H9 (cell line): ENCODE measurements around the gene FOXO1. TPM values are rescaled to one million over a fixed set of nuclear protein-coding genes. Genes with fewer than 3 reads are reported as not detected.

Experiments
- DNase-seq: peaks from one replicate; pipeline ENCODE4 v3.0.0-alpha.2; 2017
- H2AFZ ChIP-seq: one replicate; pipeline ENCODE4 v1.6.1; 2013; ENCODE audit warnings: mild to moderate bottlenecking, low read length, control low read depth, moderate library complexity
- H2AK5ac ChIP-seq: 2 replicates; pipeline ENCODE4 v1.6.1; 2013; ENCODE audit warnings: low read length, control low read depth, mixed read lengths; ENCODE audit not compliant: insufficient read length
- H2BK120ac ChIP-seq: one replicate; pipeline ENCODE4 v1.6.1; 2013; ENCODE audit warnings: low read depth, mild to moderate bottlenecking, low read length, control low read depth, inconsistent platforms; ENCODE audit not compliant: poor library complexity, severe bottlenecking
- H2BK12ac ChIP-seq: 2 replicates; pipeline ENCODE4 v1.6.1; 2013; ENCODE audit warnings: low read length, control low read depth, mixed read lengths, low read depth; ENCODE audit not compliant: insufficient read length
- H2BK15ac ChIP-seq: 2 replicates; pipeline ENCODE4 v1.6.1; 2013; ENCODE audit warnings: low read depth, low read length, control low read depth
- H2BK20ac ChIP-seq: one replicate; pipeline ENCODE4 v1.6.1; 2013; ENCODE audit warnings: low read depth, mild to moderate bottlenecking, low read length, control low read depth, inconsistent platforms; ENCODE audit not compliant: poor library complexity, severe bottlenecking
- H2BK5ac ChIP-seq: 2 replicates; pipeline ENCODE4 v1.6.1; 2013; ENCODE audit warnings: low read length, control low read depth, mixed read lengths; ENCODE audit not compliant: insufficient read length
- H3K14ac ChIP-seq: 2 replicates; pipeline ENCODE4 v1.6.1; 2013; ENCODE audit warnings: low read length, control low read depth; ENCODE audit not compliant: insufficient read depth
- H3K18ac ChIP-seq: 2 replicates; pipeline ENCODE4 v1.6.1; 2013; ENCODE audit warnings: low read depth, mild to moderate bottlenecking, mixed read lengths, low read length, control low read depth; ENCODE audit not compliant: insufficient read length
- H3K23ac ChIP-seq: 2 replicates; pipeline ENCODE4 v1.6.1; 2013; ENCODE audit warnings: low read length, control low read depth, mixed read lengths, low read depth; ENCODE audit not compliant: insufficient read length
- H3K23me2 ChIP-seq: 2 replicates; pipeline ENCODE4 v1.6.1; 2013; ENCODE audit warnings: low read depth, mild to moderate bottlenecking, mixed read lengths, low read length, control low read depth; ENCODE audit not compliant: insufficient read length, poor library complexity, severe bottlenecking
- H3K27ac ChIP-seq: 2 replicates; pipeline ENCODE4 v1.5.1; 2013; ENCODE audit warnings: low read length, control low read depth, mixed read lengths, low read depth; ENCODE audit not compliant: insufficient read length
- H3K27me3 ChIP-seq: 2 replicates; pipeline ENCODE4 v1.6.1; 2013; ENCODE audit warnings: low read length, control low read depth, inconsistent platforms; ENCODE audit not compliant: insufficient read depth
- H3K4ac ChIP-seq: 2 replicates; pipeline ENCODE4 v1.6.1; 2013; ENCODE audit warnings: low read depth, mild to moderate bottlenecking, control low read depth, inconsistent platforms, low read length, moderate library complexity
- H3K4me1 ChIP-seq: 2 replicates; pipeline ENCODE4 v1.6.1; 2013; ENCODE audit warnings: low read length, control low read depth, inconsistent platforms; ENCODE audit not compliant: insufficient read depth
- H3K4me2 ChIP-seq: 2 replicates; pipeline ENCODE4 v1.6.1; 2013; ENCODE audit warnings: low read length, control low read depth, mixed read lengths; ENCODE audit not compliant: insufficient read length, insufficient read depth
- H3K56ac ChIP-seq: 2 replicates; pipeline ENCODE4 v1.6.1; 2013; ENCODE audit warnings: low read depth, mild to moderate bottlenecking, mixed read lengths, low read length, control low read depth; ENCODE audit not compliant: insufficient read length
- H3K79me1 ChIP-seq: 2 replicates; pipeline ENCODE4 v1.6.1; 2013; ENCODE audit warnings: low read depth, mild to moderate bottlenecking, moderate library complexity, low read length, control low read depth, inconsistent platforms; ENCODE audit not compliant: insufficient read depth, poor library complexity, severe bottlenecking
- H3K79me2 ChIP-seq: 2 replicates; pipeline ENCODE4 v1.6.1; 2013; ENCODE audit warnings: low read length, control low read depth, inconsistent platforms; ENCODE audit not compliant: insufficient read depth
- H3K9ac ChIP-seq: 2 replicates; pipeline ENCODE4 v1.6.1; 2013; ENCODE audit warnings: low read length, control low read depth, mixed read lengths; ENCODE audit not compliant: insufficient read length; ENCODE audit errors: extremely low read depth
- H3K9me3 ChIP-seq: one replicate; pipeline ENCODE4 v1.6.1; 2013; ENCODE audit warnings: low read depth, low read length, inconsistent platforms; ENCODE audit not compliant: control insufficient read depth
- H3T11ph ChIP-seq: one replicate; pipeline ENCODE4 v1.6.1; 2013; ENCODE audit warnings: mild to moderate bottlenecking, low read length, control low read depth, inconsistent platforms
- H4K20me1 ChIP-seq: one replicate; pipeline ENCODE4 v1.6.1; 2013; ENCODE audit not compliant: control insufficient read depth, insufficient read length, insufficient read depth
- H4K5ac ChIP-seq: 2 replicates; pipeline ENCODE4 v1.6.1; 2013; ENCODE audit warnings: low read depth, mild to moderate bottlenecking, mixed read lengths, low read length, control low read depth; ENCODE audit not compliant: insufficient read length
- H4K8ac ChIP-seq: replicated peaks from 2 replicates; pipeline ENCODE4 v1.6.1; 2013; ENCODE audit warnings: low read length, control low read depth, mixed read lengths, low read depth; ENCODE audit not compliant: insufficient read length
- H4K91ac ChIP-seq: 2 replicates; pipeline ENCODE4 v1.6.1; 2013; ENCODE audit warnings: low read depth, mild to moderate bottlenecking, moderate library complexity, mixed read lengths, low read length, control low read depth; ENCODE audit not compliant: insufficient read length
- H3K27ac Mint-ChIP-seq, 3 experiments: 2 replicates in 2 of 3; 3 replicates in 1 of 3; pipeline ENCODE4 v1.8.0; 2020 to 2021; ENCODE audit warnings: mixed read lengths in 3 of 3, mild to moderate bottlenecking in 1 of 3, moderate library complexity in 1 of 3
- H3K27me3 Mint-ChIP-seq: 2 replicates; pipeline ENCODE4 v1.8.0; 2021; ENCODE audit warnings: low read depth, mild to moderate bottlenecking, moderate library complexity, mixed read lengths
- H3K36me3 Mint-ChIP-seq, 3 experiments: 2 replicates in 2 of 3; 3 replicates in 1 of 3; pipeline ENCODE4 v1.8.0; 2020 to 2021; ENCODE audit warnings: low read depth in 3 of 3, mixed read lengths in 3 of 3; ENCODE audit not compliant: insufficient read depth in 1 of 3
- H3K4me1 Mint-ChIP-seq, 2 experiments: 2 replicates each; pipeline ENCODE4 v1.8.0; 2020; ENCODE audit warnings: mixed read lengths in 2 of 2
- H3K4me3 Mint-ChIP-seq, 2 experiments: 2 replicates in 1 of 2; 3 replicates in 1 of 2; pipeline ENCODE4 v1.8.0; 2020 to 2021; ENCODE audit warnings: mild to moderate bottlenecking in 2 of 2, mixed read lengths in 2 of 2, moderate library complexity in 1 of 2
- H3K9me3 Mint-ChIP-seq, 2 experiments: 2 replicates in 1 of 2; 3 replicates in 1 of 2; pipeline ENCODE4 v1.8.0; 2020; ENCODE audit warnings: mild to moderate bottlenecking in 2 of 2, mixed read lengths in 2 of 2, moderate library complexity in 1 of 2
- CTCF ChIP-seq: fragments of 200-600 bp; sonication (generic); conservative IDR thresholded peaks from 3 replicates; pipeline ENCODE4 v1.8.0; 2021; ENCODE audit warnings: antibody characterized with exemption, mild to moderate bottlenecking
- WGBS: extraction: QIAGEN DNeasy Blood & Tissue Kit; methylation state at CpG from one replicate; pipeline ENCODE4 v1.1.7; 2013; ENCODE audit warnings: missing lambda C conversion rate, low lambda C conversion rate, mixed read lengths; ENCODE audit not compliant: insufficient read length; ENCODE audit errors: extremely low coverage; 5-methylcytosine and 5-hydroxymethylcytosine counted together
- total RNA-seq: library from RNA; stranded (reverse); gene quantifications from 2 replicates; pipeline ENCODE4 v1.2.1, GENCODE V29; 2021

The FOXO1 gene
- total RNA-seq, 1 experiment from 2014 or later: 44.6 TPM

- no peak overlapping the region for H3K14ac ChIP-seq
- no peaks in the 10 kb centered on the region for H4K20me1 ChIP-seq
- H2BK120ac ChIP-seq: no peak overlapping the region
- no peaks in the 10 kb centered on the region for H3K79me1 ChIP-seq
- H3K27ac ChIP-seq: no peak overlapping the region
- H2BK5ac ChIP-seq: no peak overlapping the region
- no peak for TF ChIP-seq CTCF
- H2AK5ac ChIP-seq: no peak overlapping the region
- H3K27ac Mint-ChIP-seq: no peak overlapping the region
- no peak overlapping the region for H3K56ac ChIP-seq
- no peak overlapping the region for H2BK12ac ChIP-seq
- H3K79me2 ChIP-seq: peaks cover 47% of the 10 kb centered on the region
- no peaks in the 10 kb centered on the region for H3K9me3 ChIP-seq
- no peak overlapping the region for H3K4me2 ChIP-seq
- H3K27me3 ChIP-seq: no peaks in the 10 kb centered on the region
- H3K27me3 Mint-ChIP-seq: no peaks in the 10 kb centered on the region
- H3K4ac ChIP-seq: no peak overlapping the region
- H2BK20ac ChIP-seq: no peak overlapping the region
- H3K4me1 ChIP-seq: peaks cover 9% of the 10 kb centered on the region; the same call in 1 of the 2 replicates
- H4K91ac ChIP-seq: no peak overlapping the region
- no peak for DNase-seq
- H3K9ac ChIP-seq: no peak overlapping the region
- no peaks in the 10 kb centered on the region for H3K9me3 Mint-ChIP-seq
- no peak overlapping the region for H3T11ph ChIP-seq
- peaks cover 5 to 10% (median 8%) of the 10 kb centered on the region in 3 experiments; a peak in 4 of 7 replicates for H3K36me3 Mint-ChIP-seq
- H2BK15ac ChIP-seq: no peak overlapping the region
- no peak overlapping the region for H3K18ac ChIP-seq
- H3K23me2 ChIP-seq: no peaks in the 10 kb centered on the region
- H3K23ac ChIP-seq: no peak overlapping the region
- no peak overlapping the region for H4K5ac ChIP-seq
- no peak overlapping the region for H2AFZ ChIP-seq
- H4K8ac ChIP-seq: no peak overlapping the region
- peaks cover 52 to 53% of the 10 kb centered on the region in 2 experiments for H3K4me1 Mint-ChIP-seq
- H3K4me3 Mint-ChIP-seq: no peak overlapping the region
- WGBS: no CpG with 5 or more reads among the region's 1 CpG
Measured at GRCh38 chr13:40608308-40608707, 58.1 kb downstream of the FOXO1 start.
